Measurements from ENCODE around the gene TVP23C.
"Not testable (repeated sequence)": the region's sequence is repeated elsewhere in the genome, so short reads cannot be mapped to it uniquely, and the experiment has no call there.

DNA sequence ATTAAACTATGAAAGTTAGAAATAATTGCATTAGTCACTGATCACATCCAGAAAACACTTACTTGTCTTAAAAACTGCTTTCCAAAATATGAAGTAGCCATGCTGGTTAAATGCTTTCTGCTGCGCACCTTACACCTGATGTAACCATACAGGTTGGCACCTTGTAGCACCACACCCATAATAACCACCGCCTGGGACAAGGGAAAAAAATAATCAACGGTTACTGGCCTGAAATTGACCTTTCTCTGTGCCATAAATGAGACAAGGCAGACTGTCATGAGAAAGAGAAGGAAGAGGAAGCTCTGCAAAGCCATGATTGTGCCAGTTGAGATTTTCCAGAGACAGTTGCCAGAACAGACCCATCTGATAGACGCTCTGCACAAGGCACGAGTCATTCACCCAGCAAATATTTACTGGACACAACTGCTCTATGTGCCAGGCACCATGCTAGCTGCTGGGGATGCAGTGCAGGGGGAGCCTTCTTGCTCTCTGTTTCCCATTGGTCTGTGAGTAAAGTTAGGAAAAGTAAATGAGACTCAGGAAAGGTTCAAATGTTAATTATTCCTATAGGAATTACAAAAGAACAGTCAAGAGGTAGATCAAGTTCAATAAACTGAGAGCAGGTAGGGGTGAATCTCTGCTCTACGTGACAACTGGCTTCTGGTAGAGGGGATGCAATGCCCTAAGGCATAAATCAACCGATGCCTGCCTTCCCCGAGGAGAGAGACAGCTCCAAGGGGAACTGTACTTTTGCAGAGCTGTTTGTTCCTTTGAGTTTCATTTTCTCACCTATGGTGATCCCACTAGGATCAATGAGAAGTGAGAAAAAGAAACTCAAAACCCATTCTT, 22.7 kb downstream of the TVP23C start:
- TF ChIP-seq, protein P1, sequence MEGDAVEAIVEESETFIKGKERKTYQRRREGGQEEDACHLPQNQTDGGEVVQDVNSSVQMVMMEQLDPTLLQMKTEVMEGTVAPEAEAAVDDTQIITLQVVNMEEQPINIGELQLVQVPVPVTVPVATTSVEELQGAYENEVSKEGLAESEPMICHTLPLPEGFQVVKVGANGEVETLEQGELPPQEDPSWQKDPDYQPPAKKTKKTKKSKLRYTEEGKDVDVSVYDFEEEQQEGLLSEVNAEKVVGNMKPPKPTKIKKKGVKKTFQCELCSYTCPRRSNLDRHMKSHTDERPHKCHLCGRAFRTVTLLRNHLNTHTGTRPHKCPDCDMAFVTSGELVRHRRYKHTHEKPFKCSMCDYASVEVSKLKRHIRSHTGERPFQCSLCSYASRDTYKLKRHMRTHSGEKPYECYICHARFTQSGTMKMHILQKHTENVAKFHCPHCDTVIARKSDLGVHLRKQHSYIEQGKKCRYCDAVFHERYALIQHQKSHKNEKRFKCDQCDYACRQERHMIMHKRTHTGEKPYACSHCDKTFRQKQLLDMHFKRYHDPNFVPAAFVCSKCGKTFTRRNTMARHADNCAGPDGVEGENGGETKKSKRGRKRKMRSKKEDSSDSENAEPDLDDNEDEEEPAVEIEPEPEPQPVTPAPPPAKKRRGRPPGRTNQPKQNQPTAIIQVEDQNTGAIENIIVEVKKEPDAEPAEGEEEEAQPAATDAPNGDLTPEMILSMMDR (conservative IDR thresholded peaks at IDR 0.05; ENCODE audit: low read length), result not testable (repeated sequence)
- not testable (repeated sequence) for TF ChIP-seq EZH2phosphoT487 (IDR thresholded peaks at IDR 0.05; ENCODE audit: borderline replicate concordance)
